Stimulated activated naive CD8-positive, alpha-beta T cell treated with anti-CD3 and anti-CD28 coated beads, Interleukin-15, Interleukin-2, amounts not matched to agents 100 ng/mL and 50 ng/mL, for 24 hours (primary cell): ENCODE measurements around the gene ZFP57.

Source experiments
- H3K27ac Mint-ChIP-seq: one replicate; pipeline ENCODE4 v1.8.0; 2021; ENCODE audit warnings: mild to moderate bottlenecking, mixed read lengths
- H3K27me3 Mint-ChIP-seq: one replicate; pipeline ENCODE4 v1.8.0; 2021; ENCODE audit warnings: mixed read lengths
- H3K36me3 Mint-ChIP-seq: one replicate; pipeline ENCODE4 v1.8.0; 2021; ENCODE audit warnings: low read depth, mixed read lengths
- H3K4me1 Mint-ChIP-seq: one replicate; pipeline ENCODE4 v1.8.0; 2021; ENCODE audit warnings: low read depth, mixed read lengths
- H3K4me3 Mint-ChIP-seq: one replicate; pipeline ENCODE4 v1.8.0; 2021; ENCODE audit warnings: mild to moderate bottlenecking, mixed read lengths
- H3K9me3 Mint-ChIP-seq: one replicate; pipeline ENCODE4 v1.8.0; 2021; ENCODE audit warnings: mixed read lengths

Gene ZFP57

DNA sequence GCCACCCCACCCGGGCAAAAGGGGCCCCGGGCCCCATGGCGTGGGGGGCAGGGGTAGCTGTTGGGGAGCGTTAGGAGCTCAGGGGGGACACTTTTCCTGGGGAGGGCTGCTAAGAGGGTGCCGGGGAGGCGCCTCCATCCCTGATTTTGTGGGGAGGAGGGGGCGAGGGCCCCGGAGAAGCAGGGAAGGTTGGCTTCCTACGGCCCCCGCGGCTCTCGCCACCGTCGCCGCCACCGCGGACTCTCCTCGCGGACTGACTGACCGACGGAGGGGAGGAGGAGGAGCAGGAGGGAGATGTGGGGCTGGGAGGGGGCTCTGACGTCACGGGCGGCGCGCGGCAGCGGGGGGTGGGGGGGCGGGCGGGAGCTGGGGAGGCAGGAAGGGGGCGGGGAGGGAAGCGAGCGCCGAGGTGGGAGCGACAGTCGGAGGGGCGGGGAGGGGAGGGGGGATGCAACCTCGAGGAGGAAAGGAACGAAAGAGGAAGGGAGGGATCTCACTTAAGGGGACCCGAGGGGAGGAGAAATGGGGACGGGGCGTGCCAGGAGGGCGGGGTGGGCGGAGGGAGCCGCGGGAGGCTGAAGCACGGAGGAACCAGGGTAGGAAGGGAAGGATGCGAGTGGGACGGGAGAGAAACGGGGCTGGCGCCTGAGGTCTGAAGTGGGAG, 53.1 kb downstream of the ZFP57 start:
- peak overlapping the region; percentile 78 for H3K27ac Mint-ChIP-seq
- H3K4me1 Mint-ChIP-seq = peaks cover 42% of the 10 kb centered on the region
- no peaks in the 10 kb centered on the region for H3K36me3 Mint-ChIP-seq
- peak overlapping the region; percentile 83 for H3K4me3 Mint-ChIP-seq
- H3K27me3 Mint-ChIP-seq = peaks cover 13% of the 10 kb centered on the region
- no peaks in the 10 kb centered on the region for H3K9me3 Mint-ChIP-seq

GRCh38 chr6:29626948-29627754, 53.8 kb downstream of the ZFP57 start:
- peaks cover 40% of the 10 kb centered on the region for H3K4me1 Mint-ChIP-seq
- peak overlapping the region; percentile 6 for H3K4me3 Mint-ChIP-seq
- H3K27ac Mint-ChIP-seq = no peak overlapping the region
- H3K36me3 Mint-ChIP-seq = no peaks in the 10 kb centered on the region
- peaks cover 13% of the 10 kb centered on the region for H3K27me3 Mint-ChIP-seq
- no peaks in the 10 kb centered on the region for H3K9me3 Mint-ChIP-seq

GRCh38 chr6:29625337-29625930, 55.5 kb downstream of the ZFP57 start:
- Mint-ChIP-seq H3K4me3 (no peak overlapping the region), H3K27me3 (peaks cover 3% of the 10 kb centered on the region), H3K4me1 (peaks cover 23% of the 10 kb centered on the region), H3K9me3 (no peaks in the 10 kb centered on the region), H3K27ac (no peak overlapping the region), H3K36me3 (peaks cover 7% of the 10 kb centered on the region)

DNA sequence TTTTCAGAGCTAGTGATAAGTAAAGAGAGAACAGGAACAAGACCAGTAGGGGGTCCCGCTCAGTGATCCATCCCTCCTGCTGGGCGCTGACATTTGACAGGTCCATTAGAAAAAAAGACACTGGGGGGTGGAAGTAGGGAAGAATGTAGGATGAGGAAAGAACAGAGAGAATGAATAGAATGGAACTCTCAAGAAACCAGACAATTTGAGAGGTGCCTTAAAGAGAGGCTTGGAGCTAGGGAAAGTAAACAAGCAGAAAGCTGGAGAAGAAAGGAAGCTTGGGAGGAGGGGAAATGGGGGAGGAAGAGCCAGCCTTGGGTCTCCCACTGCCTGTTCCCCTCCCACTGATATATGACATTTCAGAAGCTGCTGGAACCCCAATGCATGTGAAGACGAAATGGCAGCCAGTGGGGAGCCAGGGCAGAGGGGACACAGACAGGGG, 56.4 kb downstream of the ZFP57 start:
- Mint-ChIP-seq H3K36me3 (peaks cover 13% of the 10 kb centered on the region), H3K9me3 (no peaks in the 10 kb centered on the region), H3K4me1 (peaks cover 14% of the 10 kb centered on the region), H3K27ac (no peak overlapping the region), H3K4me3 (no peak overlapping the region), H3K27me3 (peaks cover 2% of the 10 kb centered on the region)
